Ectodermal cell (in vitro differentiated cells): Measurements from ENCODE around the gene CREB5.

Experiments
- H3K27ac ChIP-seq: 2 replicates; pipeline ENCODE4 v1.7.0; 2013; ENCODE audit warnings: mild to moderate bottlenecking, low read depth, low read length; ENCODE audit not compliant: insufficient read depth, poor library complexity, severe bottlenecking
- H3K27me3 ChIP-seq: 2 replicates; pipeline ENCODE4 v1.7.0; 2013; ENCODE audit warnings: mild to moderate bottlenecking, low read length; ENCODE audit not compliant: insufficient read depth, control insufficient read depth, poor library complexity, severe bottlenecking
- H3K36me3 ChIP-seq: one replicate; pipeline ENCODE4 v1.7.0; 2013; ENCODE audit warnings: low read length; ENCODE audit not compliant: control insufficient read depth, insufficient read depth
- H3K4me1 ChIP-seq: one replicate; pipeline ENCODE4 v1.7.0; 2013; ENCODE audit warnings: low read length; ENCODE audit not compliant: control insufficient read depth, insufficient read depth
- H3K4me3 ChIP-seq: 2 replicates; pipeline ENCODE4 v1.7.0; 2013; ENCODE audit warnings: low read depth, low read length, control low read depth; ENCODE audit not compliant: insufficient read depth
- H3K9me3 ChIP-seq: 2 replicates; pipeline ENCODE4 v1.7.0; 2013; ENCODE audit warnings: mild to moderate bottlenecking, low read length, moderate library complexity; ENCODE audit not compliant: control insufficient read depth
- WGBS, 2 experiments: methylation state at CpG; one replicate each; pipeline ENCODE4 v1.1.7; 2013; ENCODE audit warnings: missing lambda C conversion rate in 2 of 2; 5-methylcytosine and 5-hydroxymethylcytosine counted together

CREB5 gene

GRCh38 chr7:28433039-28433438 is 20.7 kb downstream of the CREB5 start:
- WGBS, 2 experiments: 91 to 96% methylated on average over 2 of the region's 2 CpGs
- H3K36me3 ChIP-seq: no peaks in the 10 kb centered on the region
- no peaks in the 10 kb centered on the region for H3K9me3 ChIP-seq
- no peak overlapping the region for H3K27ac ChIP-seq
- H3K27me3 ChIP-seq: no peaks in the 10 kb centered on the region
- no peak overlapping the region for H3K4me3 ChIP-seq
- no peaks in the 10 kb centered on the region for H3K4me1 ChIP-seq

DNA sequence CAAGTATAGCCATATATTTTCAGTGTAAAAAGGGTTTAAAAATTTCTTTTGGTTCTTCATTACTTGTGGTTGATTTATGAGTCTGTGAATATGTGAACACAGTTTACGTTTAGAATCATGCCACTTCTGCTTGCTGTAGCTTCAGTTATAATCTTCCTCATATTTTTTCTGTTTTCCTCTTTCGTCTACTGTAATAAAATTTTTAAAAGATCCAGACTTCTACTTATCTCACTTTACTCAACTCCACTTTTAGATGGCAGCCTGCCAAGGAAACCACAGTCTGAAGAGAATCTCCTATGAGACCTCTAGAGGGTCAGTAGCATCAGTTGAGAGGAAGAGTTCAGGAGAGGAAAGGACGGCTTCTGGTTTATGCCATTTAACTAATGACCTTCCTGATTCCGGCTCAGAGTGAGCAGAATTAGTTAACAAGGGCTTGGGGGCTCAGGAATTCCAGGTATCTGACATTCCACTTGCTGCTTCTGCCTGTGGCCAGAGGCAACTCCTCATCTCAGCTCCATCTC is 21.4 kb downstream of the CREB5 start:
- Histone ChIP-seq H3K36me3 (no peaks in the 10 kb centered on the region), H3K27ac (no peak overlapping the region), H3K4me1 (no peaks in the 10 kb centered on the region), H3K9me3 (no peaks in the 10 kb centered on the region), H3K4me3 (no peak overlapping the region), H3K27me3 (no peaks in the 10 kb centered on the region)
- WGBS, 2 experiments: 65 to 72% methylated on average over 4 of the region's 4 CpGs

- H3K27me3 ChIP-seq: no peaks in the 10 kb centered on the region
- no CpG with 5 or more reads among the region's 1 CpG for WGBS, 2 experiments
- H3K4me3 ChIP-seq: no peak overlapping the region
- no peaks in the 10 kb centered on the region for H3K4me1 ChIP-seq
- no peaks in the 10 kb centered on the region for H3K36me3 ChIP-seq
- H3K27ac ChIP-seq: no peak overlapping the region
- H3K9me3 ChIP-seq: no peaks in the 10 kb centered on the region
Observed at GRCh38 chr7:28434510-28434909, 22.2 kb downstream of the CREB5 start.

GRCh38 chr7:28435152-28435551 is 22.8 kb downstream of the CREB5 start:
- Histone ChIP-seq H3K4me3 (no peak overlapping the region), H3K9me3 (no peaks in the 10 kb centered on the region), H3K27ac (no peak overlapping the region), H3K36me3 (no peaks in the 10 kb centered on the region), H3K27me3 (no peaks in the 10 kb centered on the region), H3K4me1 (no peaks in the 10 kb centered on the region)
- 82 to 86% methylated on average over 4 of the region's 4 CpGs for WGBS, 2 experiments

DNA sequence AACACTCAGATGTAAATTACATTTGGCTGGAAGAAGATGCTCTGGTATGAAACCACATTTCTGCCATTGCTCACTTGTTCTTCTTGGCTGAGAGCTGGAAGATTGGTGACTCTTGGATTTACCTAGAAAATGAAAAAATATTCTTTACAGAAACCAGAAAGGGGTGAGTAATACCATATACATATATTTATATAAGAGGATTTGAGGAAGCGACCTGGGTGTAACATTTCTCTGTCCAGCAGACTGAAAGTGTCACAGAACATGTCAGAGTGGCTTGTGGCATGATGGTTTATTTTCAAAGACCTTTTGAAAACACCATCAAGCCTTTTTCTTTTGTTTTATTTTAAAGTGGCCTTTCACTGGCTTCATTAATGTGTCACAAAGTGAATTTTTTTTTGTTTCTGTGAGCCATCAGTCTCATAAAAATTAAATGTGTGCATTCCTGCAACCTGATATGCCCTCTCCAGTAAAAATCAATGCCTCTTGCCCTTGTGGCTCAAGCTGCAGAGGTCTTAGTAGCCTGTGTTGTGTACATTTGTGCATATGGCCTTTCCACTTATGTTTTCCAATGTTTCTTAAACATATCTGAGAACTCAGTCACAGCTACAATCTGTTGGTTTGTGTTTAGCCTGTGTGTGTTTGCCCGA is 23.5 kb downstream of the CREB5 start:
- WGBS, 2 experiments: 90 to 100% methylated on average over 1 to 2 of the region's 2 CpGs

GRCh38 chr7:28440055-28440601 is 27.8 kb downstream of the CREB5 start:
- no peaks in the 10 kb centered on the region for H3K9me3 ChIP-seq
- WGBS, 2 experiments: 92 to 95% methylated on average over 8 of the region's 8 CpGs
- H3K27ac ChIP-seq: no peak overlapping the region

More for the DNA sequence above, 23.5 kb downstream of the CREB5 start:
- Histone ChIP-seq H3K4me3 (no peak overlapping the region), H3K4me1 (no peaks in the 10 kb centered on the region), H3K27ac (no peak overlapping the region), H3K9me3 (no peaks in the 10 kb centered on the region), H3K36me3 (no peaks in the 10 kb centered on the region), H3K27me3 (no peaks in the 10 kb centered on the region)

DNA sequence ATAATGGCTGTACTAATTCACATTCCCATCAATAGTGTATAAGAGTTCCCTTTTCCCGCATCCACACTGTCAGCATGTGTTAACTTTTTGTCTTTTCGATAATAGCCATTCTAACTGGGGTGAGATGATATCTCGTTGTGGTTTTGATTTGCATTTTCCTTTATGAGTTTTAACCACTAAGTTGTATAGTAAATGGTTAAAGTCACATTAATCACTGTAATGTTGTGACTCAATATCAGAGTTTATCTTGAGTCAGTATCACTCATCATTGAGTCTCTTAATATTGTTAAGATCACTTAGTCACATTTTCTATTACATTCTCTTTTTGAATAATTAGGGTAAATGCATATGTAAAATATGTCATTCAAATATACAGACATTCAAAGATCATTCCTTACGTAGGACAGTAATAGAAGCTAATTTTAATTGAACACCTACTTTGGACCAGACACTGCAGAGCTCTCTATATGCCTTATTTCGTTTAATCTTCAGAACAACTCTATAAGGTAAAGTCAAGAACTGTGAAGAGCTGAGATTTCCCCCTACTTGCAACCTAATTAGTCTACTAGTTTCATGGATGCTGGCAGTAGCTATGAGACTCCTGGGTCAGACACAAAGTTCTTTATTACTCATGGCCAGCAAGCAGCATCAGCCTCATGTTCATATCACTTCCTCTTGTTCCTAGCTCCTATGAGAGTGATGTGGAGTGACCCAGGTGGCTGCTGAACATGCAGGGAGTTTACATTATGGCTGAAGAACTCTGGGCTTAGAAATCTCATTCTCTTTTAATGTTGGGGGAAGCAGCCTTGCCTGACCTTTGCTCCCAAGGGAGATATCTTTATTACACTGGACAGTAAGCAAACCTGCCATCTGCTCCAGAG is 30.5 kb downstream of the CREB5 start:
- 95 to 98% methylated on average over 4 to 5 of the region's 5 CpGs for WGBS, 2 experiments
- H3K4me3 ChIP-seq: no peak overlapping the region

More at GRCh38 chr7:28440055-28440601, 27.8 kb downstream of the CREB5 start:
- Histone ChIP-seq H3K4me3 (no peak overlapping the region), H3K4me1 (no peaks in the 10 kb centered on the region), H3K27me3 (no peaks in the 10 kb centered on the region), H3K36me3 (no peaks in the 10 kb centered on the region)

DNA sequence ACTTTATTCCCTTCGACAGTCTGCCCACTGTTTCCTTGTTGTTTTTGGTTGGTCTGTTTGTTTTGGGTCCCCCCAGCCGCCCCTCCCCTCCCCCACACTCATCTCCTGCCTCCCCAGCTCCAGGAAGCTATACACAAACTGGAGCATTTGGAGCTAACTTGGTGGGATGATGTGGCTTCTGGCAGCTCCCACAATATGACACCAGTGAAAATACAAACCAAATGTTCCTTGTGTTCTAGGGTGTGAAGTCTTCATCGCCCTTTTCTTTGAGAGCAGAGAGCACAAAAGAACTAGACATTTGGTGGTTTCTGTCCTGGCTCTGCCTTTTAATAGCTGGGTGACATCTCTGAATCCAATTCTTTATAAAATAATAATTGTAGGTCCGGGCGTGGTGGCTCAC is 33.8 kb downstream of the CREB5 start:
- Histone ChIP-seq H3K9me3 (no peaks in the 10 kb centered on the region), H3K4me3 (no peak overlapping the region), H3K36me3 (no peaks in the 10 kb centered on the region), H3K27ac (no peak overlapping the region), H3K4me1 (no peaks in the 10 kb centered on the region), H3K27me3 (no peaks in the 10 kb centered on the region)
- WGBS, 2 experiments: 91 to 99% methylated on average over 5 of the region's 5 CpGs

More for the DNA sequence above, 30.5 kb downstream of the CREB5 start:
- Histone ChIP-seq H3K36me3 (no peaks in the 10 kb centered on the region), H3K27ac (no peak overlapping the region), H3K4me1 (no peaks in the 10 kb centered on the region), H3K27me3 (no peaks in the 10 kb centered on the region), H3K9me3 (no peaks in the 10 kb centered on the region)

- no peaks in the 10 kb centered on the region for H3K27me3 ChIP-seq
- no peaks in the 10 kb centered on the region for H3K4me1 ChIP-seq
- WGBS, 2 experiments: 97 to 98% methylated on average over 5 of the region's 5 CpGs
- H3K27ac ChIP-seq: no peak overlapping the region
- no peaks in the 10 kb centered on the region for H3K9me3 ChIP-seq
- H3K4me3 ChIP-seq: no peak overlapping the region
- H3K36me3 ChIP-seq: no peaks in the 10 kb centered on the region
Observed at GRCh38 chr7:28447071-28447470, 34.8 kb downstream of the CREB5 start.

- Histone ChIP-seq H3K27me3 (no peaks in the 10 kb centered on the region), H3K4me1 (peaks cover 4% of the 10 kb centered on the region), H3K4me3 (no peak overlapping the region), H3K27ac (no peak overlapping the region), H3K9me3 (no peaks in the 10 kb centered on the region), H3K36me3 (no peaks in the 10 kb centered on the region)
- WGBS, 2 experiments: 71 to 73% methylated on average over 4 of the region's 4 CpGs
Observed at GRCh38 chr7:28448708-28449107, 36.4 kb downstream of the CREB5 start.
